Measurements from ENCODE around the gene OR4D1. TPM values are rescaled to one million over a fixed set of nuclear protein-coding genes. Genes with fewer than 3 reads are reported as not detected.
"Not testable (repeated sequence)": the region's sequence is repeated elsewhere in the genome, so short reads cannot be mapped to it uniquely, and the experiment has no call there.

OR4D1 gene
- total RNA-seq = not detected

- no peak for DNase-seq (ENCODE audit: low spot score)
Measured at GRCh38 chr17:58147930-58148434, at the start of gene OR4D1. OR4D1 (plus strand) TSS chr17:58148384; CDS start chr17:58155154, 6,770 bp downstream.

GRCh38 chr17:58100506-58100905 lies 47.7 kb upstream of the OR4D1 start:
- DNase-seq (ENCODE audit: low spot score) = no peak

GRCh38 chr17:58101898-58102297 lies 46.3 kb upstream of the OR4D1 start:
- DNase-seq (ENCODE audit: low spot score) = not testable (repeated sequence)

GRCh38 chr17:58105093-58105492 lies 43.1 kb upstream of the OR4D1 start:
- DNase-seq (ENCODE audit: low spot score) = no peak

GRCh38 chr17:58107306-58107705 lies 40.9 kb upstream of the OR4D1 start:
- DNase-seq (ENCODE audit: low spot score) = no peak

GRCh38 chr17:58109197-58109596 lies 39.0 kb upstream of the OR4D1 start:
- DNase-seq (ENCODE audit: low spot score) = no peak

- DNase-seq (ENCODE audit: low spot score) = no peak
Measured at GRCh38 chr17:58110012-58110411, 38.2 kb upstream of the OR4D1 start.

GRCh38 chr17:58111676-58112075 lies 36.5 kb upstream of the OR4D1 start:
- DNase-seq (ENCODE audit: low spot score) = no peak

GRCh38 chr17:58112970-58113631 lies 35.1 kb upstream of the OR4D1 start:
- DNase-seq (ENCODE audit: low spot score) = peak; percentile 81

- no peak for DNase-seq (ENCODE audit: low spot score)
Measured at GRCh38 chr17:58113947-58114346, 34.2 kb upstream of the OR4D1 start.

GRCh38 chr17:58117382-58117781 lies 30.8 kb upstream of the OR4D1 start:
- DNase-seq (ENCODE audit: low spot score) = no peak

- DNase-seq (ENCODE audit: low spot score) = no peak
Measured at GRCh38 chr17:58119491-58119890, 28.7 kb upstream of the OR4D1 start.

GRCh38 chr17:58120195-58120822 lies 27.9 kb upstream of the OR4D1 start:
- DNase-seq (ENCODE audit: low spot score) = peak; percentile 58

- no peak for DNase-seq (ENCODE audit: low spot score)
Measured at GRCh38 chr17:58121925-58122324, 26.3 kb upstream of the OR4D1 start.

GRCh38 chr17:58127846-58128245 lies 20.3 kb upstream of the OR4D1 start:
- DNase-seq (ENCODE audit: low spot score) = no peak

- DNase-seq (ENCODE audit: low spot score) = not testable (repeated sequence)
Measured at GRCh38 chr17:58132697-58133096, 15.5 kb upstream of the OR4D1 start.

GRCh38 chr17:58136669-58137279 lies 11.4 kb upstream of the OR4D1 start:
- no peak for DNase-seq (ENCODE audit: low spot score)

- DNase-seq (ENCODE audit: low spot score) = no peak
Measured at GRCh38 chr17:58141505-58141904, 6.7 kb upstream of the OR4D1 start.

- DNase-seq (ENCODE audit: low spot score) = not testable (repeated sequence)
Measured at GRCh38 chr17:58143335-58143734, 4.8 kb upstream of the OR4D1 start.

- DNase-seq (ENCODE audit: low spot score) = no peak
Measured at GRCh38 chr17:58144801-58145200, 3.4 kb upstream of the OR4D1 start.

GRCh38 chr17:58148609-58149008 lies 425 bp downstream of the OR4D1 start:
- DNase-seq (ENCODE audit: low spot score) = no peak

- DNase-seq (ENCODE audit: low spot score) = no peak
Measured at GRCh38 chr17:58150394-58150793, 2.2 kb downstream of the OR4D1 start.

- no peak for DNase-seq (ENCODE audit: low spot score)
Measured at GRCh38 chr17:58153046-58153445, 4.9 kb downstream of the OR4D1 start.

Data from ureter (tissue), 1 donor.